Activated T-cell treated with anti-CD3 and anti-CD28 coated beads, Interleukin-2, amount 50 U/mL, for 72 hours (primary cell): ENCODE measurements around the gene HID1. TPM values are rescaled to one million over a fixed set of nuclear protein-coding genes. Genes with fewer than 3 reads are reported as not detected.
A peak's percentile ranks its signal among the peaks of the same experiment; 100 is the strongest.

Experiments used
- ATAC-seq, 2 donors: fragments of 150-1000 bp; cut with Tn5 transposase; replicated peaks in 1 of 2; 2 replicates each; pipeline ENCODE4 v1.10.0; 2021; ENCODE audit warnings: moderate library complexity in 2 of 2, mild to moderate bottlenecking in 1 of 2
- DNase-seq, 2 donors: peaks; one replicate each; pipeline ENCODE4 v3.0.0; 2021 to 2022; ENCODE audit warnings: mixed read lengths in 1 of 2
- H3K27ac Mint-ChIP-seq: one replicate; pipeline ENCODE4 v1.8.0; 2022; ENCODE audit warnings: mild to moderate bottlenecking, moderate library complexity, mixed read lengths
- H3K27me3 Mint-ChIP-seq: one replicate; pipeline ENCODE4 v1.8.0; 2022; ENCODE audit warnings: low read depth, mixed read lengths
- H3K36me3 Mint-ChIP-seq, 2 donors: one replicate each; pipeline ENCODE4 v1.8.0; 2022; ENCODE audit warnings: mixed read lengths in 2 of 2, mild to moderate bottlenecking in 1 of 2; ENCODE audit not compliant: insufficient read depth in 2 of 2
- H3K4me1 Mint-ChIP-seq: one replicate; pipeline ENCODE4 v1.8.0; 2022; ENCODE audit warnings: low read depth, mixed read lengths
- H3K4me3 Mint-ChIP-seq, 2 donors: one replicate each; pipeline ENCODE4 v1.8.0; 2022; ENCODE audit warnings: mild to moderate bottlenecking in 2 of 2, mixed read lengths in 2 of 2, moderate library complexity in 2 of 2
- H3K9me3 Mint-ChIP-seq, 2 donors: one replicate each; pipeline ENCODE4 v1.8.0; 2022; ENCODE audit warnings: mixed read lengths in 2 of 2
- total RNA-seq, 2 donors: library from RNA; stranded (reverse); gene quantifications; one replicate each; pipeline ENCODE4 v1.2.3, GENCODE V29; 2022

HID1 gene, protein sequence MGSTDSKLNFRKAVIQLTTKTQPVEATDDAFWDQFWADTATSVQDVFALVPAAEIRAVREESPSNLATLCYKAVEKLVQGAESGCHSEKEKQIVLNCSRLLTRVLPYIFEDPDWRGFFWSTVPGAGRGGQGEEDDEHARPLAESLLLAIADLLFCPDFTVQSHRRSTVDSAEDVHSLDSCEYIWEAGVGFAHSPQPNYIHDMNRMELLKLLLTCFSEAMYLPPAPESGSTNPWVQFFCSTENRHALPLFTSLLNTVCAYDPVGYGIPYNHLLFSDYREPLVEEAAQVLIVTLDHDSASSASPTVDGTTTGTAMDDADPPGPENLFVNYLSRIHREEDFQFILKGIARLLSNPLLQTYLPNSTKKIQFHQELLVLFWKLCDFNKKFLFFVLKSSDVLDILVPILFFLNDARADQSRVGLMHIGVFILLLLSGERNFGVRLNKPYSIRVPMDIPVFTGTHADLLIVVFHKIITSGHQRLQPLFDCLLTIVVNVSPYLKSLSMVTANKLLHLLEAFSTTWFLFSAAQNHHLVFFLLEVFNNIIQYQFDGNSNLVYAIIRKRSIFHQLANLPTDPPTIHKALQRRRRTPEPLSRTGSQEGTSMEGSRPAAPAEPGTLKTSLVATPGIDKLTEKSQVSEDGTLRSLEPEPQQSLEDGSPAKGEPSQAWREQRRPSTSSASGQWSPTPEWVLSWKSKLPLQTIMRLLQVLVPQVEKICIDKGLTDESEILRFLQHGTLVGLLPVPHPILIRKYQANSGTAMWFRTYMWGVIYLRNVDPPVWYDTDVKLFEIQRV
- 1 to 10 TPM; 7.3 to 7.4 TPM for total RNA-seq

DNA sequence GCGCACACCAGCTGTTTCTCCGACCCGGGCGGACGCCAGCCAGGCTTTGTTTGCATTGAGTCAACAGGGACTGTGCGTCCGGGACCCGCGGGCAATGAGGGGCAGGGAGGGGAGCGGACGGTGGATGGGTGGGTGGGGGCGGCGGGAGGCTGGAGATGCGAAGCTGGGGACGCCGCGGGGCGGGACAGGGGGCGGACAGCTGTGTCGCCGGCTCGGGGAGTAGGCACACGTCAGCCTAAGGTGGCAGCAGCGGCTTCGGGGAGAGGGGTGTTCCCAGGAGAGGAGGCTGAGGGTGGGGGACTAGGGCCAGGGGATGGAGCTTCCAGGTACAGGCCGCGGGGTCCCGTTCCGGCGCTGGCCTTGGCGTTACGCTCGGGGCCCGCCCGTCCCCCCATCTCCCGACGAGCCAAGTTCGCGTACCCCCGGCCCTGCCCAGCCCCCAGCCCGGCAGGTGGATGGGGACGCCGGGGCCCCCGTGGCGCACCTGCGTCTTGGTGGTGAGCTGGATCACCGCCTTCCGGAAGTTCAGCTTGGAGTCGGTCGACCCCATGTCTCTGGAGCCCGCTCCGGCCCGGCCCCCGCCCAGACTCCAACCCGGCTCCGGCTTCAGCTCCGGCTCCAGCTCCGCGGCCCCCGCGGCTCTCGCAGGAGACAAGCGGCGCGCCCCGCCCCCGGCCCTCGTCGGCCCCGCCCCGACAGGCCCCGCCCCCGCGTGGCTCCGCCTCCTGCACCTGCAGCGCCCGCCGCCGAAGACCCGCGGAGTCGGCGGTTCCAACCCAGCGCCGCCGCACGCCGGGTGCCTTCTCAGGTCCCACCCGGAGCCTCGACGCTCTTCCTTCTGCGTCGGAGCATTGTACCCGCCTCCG, at the start of gene HID1:
Gene HID1 (minus strand): TSS at position 653 of the 866 bp plus-strand sequence. CDS start 103 bp downstream, at position 550.
- peak; percentile 90 to 91 for ATAC-seq
- peaks cover 11% of the 10 kb centered on the region for H3K27me3 Mint-ChIP-seq
- H3K4me1 Mint-ChIP-seq: peaks cover 7% of the 10 kb centered on the region
- H3K9me3 Mint-ChIP-seq: no peaks in the 10 kb centered on the region
- H3K4me3 Mint-ChIP-seq: peak within 1 kb of the TSS; percentile 89 to 94
- H3K36me3 Mint-ChIP-seq: no peaks in the 10 kb centered on the region
- DNase-seq: peak; percentile 75 to 79
- peak within 1 kb of the TSS; percentile 2 for H3K27ac Mint-ChIP-seq

DNA sequence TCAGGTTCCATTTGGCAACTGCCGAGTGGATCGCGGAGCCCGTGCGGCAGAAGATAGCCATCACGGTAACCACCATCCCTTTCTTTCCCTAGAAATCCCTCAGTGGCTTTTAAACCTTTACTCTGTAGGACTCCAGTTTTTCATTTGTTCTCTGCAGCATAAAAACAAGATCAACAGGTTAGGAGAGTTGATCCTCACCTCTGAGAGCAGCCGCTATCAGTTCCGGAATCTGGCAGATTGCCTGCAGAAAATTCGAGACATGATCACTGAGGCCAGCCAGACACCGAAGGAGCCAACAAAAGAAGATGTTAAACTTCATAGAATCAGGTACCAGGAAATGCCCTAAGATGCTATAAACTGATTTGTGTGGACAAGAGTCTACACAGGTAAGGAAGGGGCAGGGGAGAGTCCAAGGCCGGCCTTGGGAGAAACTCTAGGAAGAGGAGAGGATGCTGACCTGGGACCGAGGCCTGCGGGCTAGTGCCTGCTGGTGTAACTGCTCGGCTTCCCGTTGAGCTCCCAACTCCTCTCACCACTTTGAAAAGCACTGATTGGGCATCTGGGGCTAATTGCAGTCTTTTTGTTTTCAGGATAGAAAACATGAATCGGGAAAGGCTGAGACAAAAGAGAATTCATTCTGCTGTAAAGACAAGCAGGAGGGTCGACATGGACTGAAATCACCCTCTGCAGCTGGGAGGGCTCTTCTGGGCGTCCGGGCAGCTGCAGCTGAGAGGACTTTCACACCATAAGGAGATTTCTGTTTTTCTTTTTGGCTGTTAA, 48.0 kb upstream of the HID1 start:
- Mint-ChIP-seq H3K4me3 (no peak overlapping the region), H3K27me3 (no peaks in the 10 kb centered on the region)

DNA sequence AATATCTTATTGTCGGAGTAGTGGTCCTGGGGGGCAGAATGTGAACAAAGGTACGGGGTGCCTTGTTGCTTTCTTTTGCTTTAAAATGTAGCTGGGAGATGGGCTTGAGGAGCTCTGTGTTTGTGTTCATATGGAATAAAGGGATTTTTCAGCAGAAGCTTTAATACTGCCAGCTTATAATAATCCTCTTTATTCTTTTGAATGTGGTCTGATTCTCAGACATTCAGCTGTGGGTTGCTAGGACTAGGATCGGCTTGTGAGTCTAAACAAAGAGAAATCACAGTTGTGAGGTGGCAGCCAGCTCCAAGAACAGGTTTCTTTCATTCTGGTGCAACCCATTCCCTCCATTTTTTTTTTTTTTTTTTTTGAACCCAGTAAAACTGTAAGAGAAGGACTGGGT, 47.2 kb upstream of the HID1 start:
- H3K4me1 Mint-ChIP-seq: peaks cover 8% of the 10 kb centered on the region
- H3K27ac Mint-ChIP-seq: no peak overlapping the region
- no peaks in the 10 kb centered on the region for H3K9me3 Mint-ChIP-seq
- H3K36me3 Mint-ChIP-seq: peaks cover 7 to 26% of the 10 kb centered on the region in 2 donors
- DNase-seq (no peak), ATAC-seq (no peak)
- no peak overlapping the region for H3K4me3 Mint-ChIP-seq
- H3K27me3 Mint-ChIP-seq: no peaks in the 10 kb centered on the region

More for the DNA sequence above, 48.0 kb upstream of the HID1 start:
- Mint-ChIP-seq H3K27ac (no peak overlapping the region), H3K36me3 (peaks cover 6 to 22% of the 10 kb centered on the region in 2 donors), H3K4me1 (peaks cover 5% of the 10 kb centered on the region), H3K9me3 (no peaks in the 10 kb centered on the region)
- ATAC-seq (no peak), DNase-seq (no peak)

DNA sequence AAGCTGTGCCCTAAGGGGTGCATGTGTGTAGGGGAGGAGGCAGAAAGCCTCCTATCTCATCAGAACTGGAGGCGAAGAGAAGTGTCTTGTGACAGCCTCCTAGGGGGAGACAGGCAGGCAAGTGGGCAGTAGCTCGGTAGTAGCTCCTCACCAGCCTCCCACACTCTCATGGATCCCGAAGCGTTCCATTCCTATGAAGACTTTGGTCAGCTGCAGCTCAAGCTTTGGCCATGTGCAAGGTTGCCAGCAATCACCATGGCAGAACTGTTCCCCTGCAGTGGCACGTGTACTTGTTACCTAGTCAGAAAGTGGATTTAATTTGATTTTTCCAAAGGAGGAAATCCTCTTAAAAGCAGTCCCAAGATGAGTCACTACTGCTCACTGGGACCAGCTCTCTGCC, 46.6 kb upstream of the HID1 start:
- Mint-ChIP-seq H3K27ac (no peak overlapping the region), H3K27me3 (no peaks in the 10 kb centered on the region), H3K4me1 (peaks cover 13% of the 10 kb centered on the region), H3K36me3 (peaks cover 7 to 27% of the 10 kb centered on the region in 2 donors), H3K9me3 (no peaks in the 10 kb centered on the region), H3K4me3 (no peak overlapping the region)
- no peak for DNase-seq
- no peak for ATAC-seq

DNA sequence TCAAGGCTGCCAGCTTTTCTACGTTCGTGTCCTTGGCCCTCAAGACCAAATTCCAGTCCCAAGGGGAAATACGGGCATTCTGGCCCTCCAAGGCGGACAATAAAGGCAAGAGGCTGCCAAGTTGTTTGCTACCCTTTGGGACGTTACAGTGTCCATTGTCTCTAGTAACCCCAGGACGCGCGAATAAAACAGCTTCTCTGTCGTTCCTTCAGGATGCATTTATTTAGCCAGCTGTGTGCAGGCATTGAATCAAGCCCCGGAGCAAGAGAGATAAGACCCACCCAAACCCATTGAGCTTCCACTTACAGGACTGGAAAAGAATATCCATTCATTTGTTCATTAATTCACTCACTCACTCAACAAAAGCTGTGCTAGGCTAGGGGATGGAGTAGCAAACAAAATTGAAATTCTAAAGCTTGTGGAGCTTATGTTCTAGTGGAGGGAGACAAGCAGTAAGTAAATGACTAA, 40.6 kb upstream of the HID1 start:
- H3K4me3 Mint-ChIP-seq: peak overlapping the region; percentile 79 to 93
- H3K27ac Mint-ChIP-seq: peak overlapping the region; percentile 16
- no peaks in the 10 kb centered on the region for H3K27me3 Mint-ChIP-seq
- peaks cover 40% of the 10 kb centered on the region for H3K4me1 Mint-ChIP-seq
- H3K36me3 Mint-ChIP-seq: peaks cover 6% of the 10 kb centered on the region in 2 donors
- DNase-seq (no peak), ATAC-seq (no peak)
- no peaks in the 10 kb centered on the region for H3K9me3 Mint-ChIP-seq

DNA sequence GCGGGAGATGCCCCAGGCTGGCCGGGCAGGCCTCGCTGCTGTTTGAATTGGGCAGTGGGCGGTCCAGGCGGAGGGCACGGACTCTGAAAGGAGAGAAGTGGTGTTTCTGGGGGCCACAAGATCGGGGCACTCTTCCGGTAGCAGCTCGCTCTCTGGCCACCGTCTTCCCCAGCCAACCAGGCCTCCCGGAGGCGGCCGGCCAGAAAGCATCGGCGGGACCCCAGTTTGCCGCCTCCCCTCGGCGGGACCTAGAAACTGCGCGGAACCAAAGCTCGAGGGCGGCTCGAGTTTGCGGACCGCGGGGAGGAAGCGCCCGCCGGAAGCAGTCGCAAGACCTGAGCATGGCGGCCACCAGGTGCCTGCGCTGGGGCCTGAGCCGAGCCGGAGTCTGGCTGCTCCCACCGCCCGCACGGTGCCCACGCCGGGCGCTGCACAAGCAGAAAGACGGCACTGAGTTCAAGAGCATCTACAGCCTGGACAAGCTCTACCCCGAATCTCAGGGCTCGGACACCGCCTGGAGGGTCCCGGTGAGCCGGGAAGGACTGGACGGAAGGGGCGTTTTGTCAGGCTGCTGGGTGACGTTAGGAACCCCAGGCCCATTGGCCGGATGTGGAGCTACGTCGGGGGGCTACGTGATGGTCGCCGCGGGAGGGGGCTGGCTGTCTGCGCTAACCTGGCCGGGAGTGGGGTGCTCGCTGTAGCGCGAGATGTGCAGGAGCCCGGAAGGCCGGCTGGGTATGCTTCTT, 40.0 kb upstream of the HID1 start, which contains the start of gene MRPL58:
Gene MRPL58 (plus strand): TSS at position 325 of the 746 bp plus-strand sequence. CDS start 17 bp downstream, at position 342.
- Mint-ChIP-seq H3K9me3 (no peaks in the 10 kb centered on the region), H3K27ac (peak within 1 kb of the TSS; percentile 95)

DNA sequence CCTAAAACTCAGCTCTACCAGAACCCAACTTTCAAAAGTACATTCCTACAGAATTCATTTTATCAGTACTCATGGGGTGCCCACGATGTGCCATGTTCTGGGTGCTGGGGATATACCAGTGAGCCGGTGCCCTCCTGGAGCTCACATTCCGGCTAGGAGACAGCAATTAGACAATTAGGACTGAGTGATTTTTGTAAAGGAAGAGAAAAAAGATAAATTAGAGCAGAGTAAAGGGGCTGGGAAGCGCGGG, 39.5 kb upstream of the HID1 start:
- Mint-ChIP-seq H3K9me3 (no peaks in the 10 kb centered on the region), H3K27ac (peak overlapping the region; percentile 95), H3K36me3 (peaks cover 6% of the 10 kb centered on the region in 2 donors), H3K4me3 (peak overlapping the region; percentile 79 to 93), H3K4me1 (peaks cover 40% of the 10 kb centered on the region), H3K27me3 (no peaks in the 10 kb centered on the region)
- ATAC-seq (no peak), DNase-seq (no peak)

More for the DNA sequence above, 40.0 kb upstream of the HID1 start, which contains the start of gene MRPL58:
- peak within 1 kb of the TSS; percentile 79 to 93 for H3K4me3 Mint-ChIP-seq
- peaks cover 6% of the 10 kb centered on the region in 2 donors for H3K36me3 Mint-ChIP-seq
- H3K4me1 Mint-ChIP-seq: peaks cover 40% of the 10 kb centered on the region
- no peaks in the 10 kb centered on the region for H3K27me3 Mint-ChIP-seq
- peak; percentile 95 to 96 for ATAC-seq
- peak; percentile 88 to 90 for DNase-seq

DNA sequence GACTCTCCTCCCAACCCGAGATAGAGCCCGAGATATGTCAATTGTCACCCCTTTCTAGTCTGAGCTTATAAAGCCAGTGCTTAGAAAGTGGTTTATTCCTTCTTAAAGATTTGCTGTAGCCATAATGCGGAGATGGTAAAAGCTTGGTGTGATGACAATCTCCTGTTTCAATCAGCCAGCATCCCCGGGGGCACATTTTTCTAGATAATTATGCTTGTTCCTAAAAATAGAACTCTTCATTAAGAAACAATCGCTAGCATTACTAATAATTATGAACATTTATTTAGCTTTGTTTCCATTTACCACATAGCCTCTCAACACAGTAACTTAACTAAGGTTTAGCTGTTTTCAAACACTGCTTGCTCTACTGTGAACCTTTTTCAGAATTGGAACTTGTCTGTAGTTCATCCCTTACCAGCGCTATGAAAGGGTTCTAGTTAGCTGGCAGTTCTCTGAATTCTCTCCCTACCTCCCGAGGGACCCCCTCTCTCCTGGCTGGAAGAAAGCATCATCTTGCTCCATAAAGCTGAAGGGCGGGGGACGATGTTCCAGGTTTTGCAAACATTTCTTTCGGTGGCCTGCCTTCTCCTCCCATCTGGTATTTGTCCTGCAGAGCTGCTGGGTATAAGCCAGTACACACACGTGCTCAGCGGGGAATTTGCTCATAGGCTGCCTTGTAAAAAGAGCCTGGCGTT, 39.0 kb upstream of the HID1 start:
- H3K36me3 Mint-ChIP-seq: peaks cover 6% of the 10 kb centered on the region in 2 donors
- H3K4me1 Mint-ChIP-seq: peaks cover 40% of the 10 kb centered on the region
- ATAC-seq: no peak
- DNase-seq: no peak
- peak overlapping the region; percentile 95 for H3K27ac Mint-ChIP-seq
- H3K27me3 Mint-ChIP-seq: no peaks in the 10 kb centered on the region
- H3K9me3 Mint-ChIP-seq: no peaks in the 10 kb centered on the region
- H3K4me3 Mint-ChIP-seq: peak overlapping the region; percentile 79 to 93

DNA sequence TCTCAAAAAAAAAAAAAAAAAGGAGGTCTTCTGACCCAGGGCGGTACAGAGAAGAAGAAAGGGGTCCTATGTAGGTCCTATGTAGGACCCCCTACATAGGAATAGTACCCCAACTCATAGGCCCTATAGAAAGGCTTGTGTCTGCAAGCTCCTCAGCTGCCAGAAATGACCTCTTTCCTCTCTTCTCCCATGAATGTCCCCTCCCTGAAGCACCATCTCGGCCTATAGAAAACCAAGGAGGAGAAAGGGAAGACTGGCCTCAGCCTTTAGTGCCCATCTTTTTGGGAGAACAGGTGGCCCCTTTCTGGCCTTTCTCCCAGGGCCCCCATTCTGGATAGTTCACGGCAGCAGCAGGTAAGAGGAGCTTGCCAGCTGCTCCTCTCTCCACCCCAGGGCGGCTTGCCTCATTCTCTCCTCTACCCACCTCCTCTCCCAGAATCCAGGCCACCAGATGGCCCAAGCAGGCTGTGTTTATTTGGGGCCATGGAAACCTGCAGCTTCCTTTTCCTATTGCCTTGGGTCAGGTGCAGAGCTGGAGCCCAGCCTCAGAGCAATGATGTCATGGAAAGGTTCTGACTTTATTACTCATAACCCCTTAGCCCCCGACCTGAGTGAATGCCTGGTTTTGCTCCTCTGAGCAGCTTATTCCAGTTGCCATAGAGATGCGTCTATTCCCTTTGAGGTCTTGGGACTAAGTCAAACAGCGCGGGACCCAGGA, 38.3 kb upstream of the HID1 start:
- H3K4me1 Mint-ChIP-seq: peaks cover 40% of the 10 kb centered on the region
- H3K36me3 Mint-ChIP-seq: peaks cover 4 to 5% of the 10 kb centered on the region in 2 donors
- H3K27ac Mint-ChIP-seq: no peak overlapping the region
- no peaks in the 10 kb centered on the region for H3K9me3 Mint-ChIP-seq
- peak overlapping the region; percentile 21 to 93 for H3K4me3 Mint-ChIP-seq
- no peak for DNase-seq
- H3K27me3 Mint-ChIP-seq: no peaks in the 10 kb centered on the region
- ATAC-seq: no peak

DNA sequence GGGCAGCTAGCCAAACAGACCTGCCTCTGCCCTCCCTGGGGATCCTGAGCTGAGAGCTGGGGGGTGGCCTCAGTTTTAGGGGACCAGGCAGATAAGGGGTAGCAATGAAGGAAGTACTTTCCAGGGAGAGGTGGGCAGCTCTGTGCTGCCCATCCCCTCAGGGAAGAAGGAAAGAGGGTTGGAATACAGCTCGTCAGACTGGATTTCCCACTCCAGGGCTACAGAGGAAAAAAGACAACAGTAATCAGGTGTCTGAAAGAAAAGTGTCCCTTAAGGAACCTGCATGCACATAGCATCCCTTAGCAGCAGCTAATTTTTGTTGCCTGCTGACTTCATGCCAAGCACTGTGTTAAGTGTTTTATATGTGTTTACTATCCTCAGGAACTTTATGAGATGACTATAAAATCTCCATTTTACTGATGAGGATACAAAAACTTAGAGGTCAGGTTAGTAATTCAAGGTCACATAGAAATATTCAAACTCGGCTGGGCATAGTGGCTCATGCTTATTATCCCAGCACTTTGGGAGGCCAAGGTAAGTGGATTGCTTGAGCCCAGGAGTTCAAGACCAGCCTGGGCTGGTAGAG, 36.7 kb upstream of the HID1 start:
- H3K27ac Mint-ChIP-seq: no peak overlapping the region
- no peak for ATAC-seq
- H3K9me3 Mint-ChIP-seq: no peaks in the 10 kb centered on the region
- no peak overlapping the region for H3K4me3 Mint-ChIP-seq
- H3K36me3 Mint-ChIP-seq: peaks cover 0 to 2% of the 10 kb centered on the region in 2 donors
- no peaks in the 10 kb centered on the region for H3K27me3 Mint-ChIP-seq
- peaks cover 28% of the 10 kb centered on the region for H3K4me1 Mint-ChIP-seq
- no peak for DNase-seq
